Measurements from ENCODE around the gene NRP1. TPM values are rescaled to one million over a fixed set of nuclear protein-coding genes. Genes with fewer than 3 reads are reported as not detected.
A peak's percentile ranks its signal among the peaks of the same experiment; 100 is the strongest.

Gene NRP1
- total and polyA plus RNA-seq, 9 donors = 80.1 to 140 (median 112) TPM

DNA sequence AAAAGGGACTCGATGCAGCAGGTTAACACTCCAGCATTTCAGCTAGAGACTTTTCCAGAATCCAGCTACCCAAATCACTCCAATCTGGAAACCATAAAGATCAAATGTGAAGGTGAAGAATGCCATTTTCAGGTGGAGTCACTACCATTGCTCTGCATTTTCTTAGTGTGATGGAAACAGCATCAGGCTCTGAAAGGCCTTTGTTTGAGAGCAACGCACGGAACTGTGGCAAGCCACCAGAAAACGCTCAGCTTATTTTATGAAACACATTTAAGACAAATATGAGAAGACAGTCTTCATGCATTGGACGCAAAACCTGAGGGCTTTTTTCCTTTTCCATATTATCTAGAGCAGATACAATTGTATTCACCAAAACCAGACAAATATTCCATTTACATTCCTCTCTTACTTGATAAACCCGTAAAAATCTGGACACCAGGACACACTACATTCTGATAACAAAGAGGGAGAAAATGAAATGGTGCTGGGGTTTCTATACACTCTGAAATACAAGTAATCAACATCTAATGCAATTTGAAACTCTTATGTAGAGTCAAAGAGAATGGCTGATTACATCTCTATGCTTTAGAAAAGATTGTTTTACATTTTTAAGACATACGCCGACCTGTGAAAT, 99.1 kb downstream of the NRP1 start:
- peaks cover 11% of the 10 kb centered on the region for H3K36me3 ChIP-seq (ENCODE audit: control insufficient read depth, insufficient read depth, low read length)
- peaks cover 3% of the 10 kb centered on the region for H3K4me1 ChIP-seq (ENCODE audit: control insufficient read depth, insufficient read depth, low read length)
- H3K4me3 ChIP-seq (ENCODE audit: low read length) = no peak overlapping the region
- peak overlapping the region; percentile 83 for H3K27ac ChIP-seq (ENCODE audit: low read length)
- H3K27me3 ChIP-seq (ENCODE audit: control insufficient read depth, insufficient read depth, low read length) = no peaks in the 10 kb centered on the region
- H3K9me3 ChIP-seq (replicated peaks; ENCODE audit: control insufficient read depth, low read depth, low read length) = no peaks in the 10 kb centered on the region
- peak; percentile 85 for DNase-seq
- WGBS (ENCODE audit: insufficient coverage) = 20% methylated on average over 4 of the region's 8 CpGs

DNA sequence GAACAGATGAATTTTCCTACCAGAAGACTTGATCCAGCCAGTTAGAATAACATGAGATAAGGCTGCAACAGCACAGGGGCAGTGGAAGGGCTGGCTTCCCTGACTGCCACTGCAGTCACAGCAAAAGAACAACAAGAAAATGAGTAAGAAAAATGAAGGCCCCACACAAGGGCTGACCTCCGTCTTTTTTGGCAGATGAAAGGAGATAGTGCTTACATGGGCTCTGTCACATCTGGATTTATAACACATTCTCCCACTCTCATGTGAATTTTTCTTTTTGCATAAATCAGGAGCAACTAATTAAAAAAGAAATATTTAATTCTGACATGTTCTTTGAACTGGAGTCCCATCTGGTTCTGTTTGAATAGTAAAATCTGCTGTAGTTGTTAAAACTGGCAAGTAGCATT, 99.6 kb downstream of the NRP1 start:
- Histone ChIP-seq H3K9me3 (replicated peaks; ENCODE audit: control insufficient read depth, low read depth, low read length) (no peaks in the 10 kb centered on the region), H3K27me3 (ENCODE audit: control insufficient read depth, insufficient read depth, low read length) (no peaks in the 10 kb centered on the region), H3K4me3 (ENCODE audit: low read length) (no peak overlapping the region), H3K36me3 (ENCODE audit: control insufficient read depth, insufficient read depth, low read length) (peaks cover 11% of the 10 kb centered on the region), H3K27ac (ENCODE audit: low read length) (peak overlapping the region; percentile 83), H3K4me1 (ENCODE audit: control insufficient read depth, insufficient read depth, low read length) (peaks cover 3% of the 10 kb centered on the region)
- WGBS (ENCODE audit: insufficient coverage) = no CpG with 5 or more reads among the region's 1 CpG
- DNase-seq = peak; percentile 58

DNA sequence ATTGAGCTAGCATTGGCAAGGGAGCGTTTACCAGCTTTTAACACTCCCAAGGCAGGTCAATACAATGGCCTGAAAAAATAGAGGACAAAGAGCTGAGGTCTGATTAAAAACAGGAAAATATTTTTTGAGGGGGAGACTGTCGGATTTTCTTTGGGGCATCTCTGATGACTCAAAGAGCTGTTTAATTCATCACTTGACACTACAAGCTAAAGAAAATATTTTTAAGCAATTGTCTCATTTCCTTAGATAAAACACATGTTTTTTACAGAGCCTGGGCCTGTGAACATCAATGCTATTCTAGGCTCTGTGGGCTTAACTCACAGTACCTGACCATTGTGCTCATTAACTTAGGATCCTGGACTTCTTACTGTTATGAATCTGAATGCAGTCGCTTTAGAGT, 100.8 kb downstream of the NRP1 start:
- no peak for DNase-seq
- no CpG with 5 or more reads among the region's 3 CpGs for WGBS (ENCODE audit: insufficient coverage)
- Histone ChIP-seq H3K27me3 (ENCODE audit: control insufficient read depth, insufficient read depth, low read length) (no peaks in the 10 kb centered on the region), H3K27ac (ENCODE audit: low read length) (peak overlapping the region; percentile 83), H3K9me3 (replicated peaks; ENCODE audit: control insufficient read depth, low read depth, low read length) (no peaks in the 10 kb centered on the region), H3K4me3 (ENCODE audit: low read length) (no peak overlapping the region), H3K4me1 (ENCODE audit: control insufficient read depth, insufficient read depth, low read length) (peaks cover 3% of the 10 kb centered on the region), H3K36me3 (ENCODE audit: control insufficient read depth, insufficient read depth, low read length) (peaks cover 9% of the 10 kb centered on the region)

DNA sequence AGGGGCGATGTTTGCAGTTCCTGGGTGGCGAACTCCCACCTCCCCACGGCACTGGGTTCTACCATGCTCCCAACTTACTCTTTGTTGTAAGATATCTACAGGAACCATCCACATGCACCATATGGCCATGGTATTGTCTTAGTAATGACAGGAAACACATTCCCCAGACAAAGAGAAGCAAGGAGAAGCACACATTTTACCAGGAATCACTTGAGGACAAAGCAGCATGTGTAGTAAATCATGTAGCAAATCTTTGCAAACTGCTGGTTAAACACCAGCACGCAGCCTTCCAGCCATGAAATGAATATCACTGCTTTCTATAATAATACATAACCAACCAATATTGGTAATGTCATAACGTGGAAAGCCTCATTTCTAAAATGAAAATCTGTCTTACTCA, 101.2 kb downstream of the NRP1 start:
- peaks cover 3% of the 10 kb centered on the region for H3K4me1 ChIP-seq (ENCODE audit: control insufficient read depth, insufficient read depth, low read length)
- no peaks in the 10 kb centered on the region for H3K9me3 ChIP-seq (replicated peaks; ENCODE audit: control insufficient read depth, low read depth, low read length)
- H3K36me3 ChIP-seq (ENCODE audit: control insufficient read depth, insufficient read depth, low read length) = peaks cover 9% of the 10 kb centered on the region
- no peak for DNase-seq
- peak overlapping the region; percentile 83 for H3K27ac ChIP-seq (ENCODE audit: low read length)
- WGBS (ENCODE audit: insufficient coverage) = no CpG with 5 or more reads among the region's 5 CpGs
- H3K27me3 ChIP-seq (ENCODE audit: control insufficient read depth, insufficient read depth, low read length) = no peaks in the 10 kb centered on the region
- no peak overlapping the region for H3K4me3 ChIP-seq (ENCODE audit: low read length)

DNA sequence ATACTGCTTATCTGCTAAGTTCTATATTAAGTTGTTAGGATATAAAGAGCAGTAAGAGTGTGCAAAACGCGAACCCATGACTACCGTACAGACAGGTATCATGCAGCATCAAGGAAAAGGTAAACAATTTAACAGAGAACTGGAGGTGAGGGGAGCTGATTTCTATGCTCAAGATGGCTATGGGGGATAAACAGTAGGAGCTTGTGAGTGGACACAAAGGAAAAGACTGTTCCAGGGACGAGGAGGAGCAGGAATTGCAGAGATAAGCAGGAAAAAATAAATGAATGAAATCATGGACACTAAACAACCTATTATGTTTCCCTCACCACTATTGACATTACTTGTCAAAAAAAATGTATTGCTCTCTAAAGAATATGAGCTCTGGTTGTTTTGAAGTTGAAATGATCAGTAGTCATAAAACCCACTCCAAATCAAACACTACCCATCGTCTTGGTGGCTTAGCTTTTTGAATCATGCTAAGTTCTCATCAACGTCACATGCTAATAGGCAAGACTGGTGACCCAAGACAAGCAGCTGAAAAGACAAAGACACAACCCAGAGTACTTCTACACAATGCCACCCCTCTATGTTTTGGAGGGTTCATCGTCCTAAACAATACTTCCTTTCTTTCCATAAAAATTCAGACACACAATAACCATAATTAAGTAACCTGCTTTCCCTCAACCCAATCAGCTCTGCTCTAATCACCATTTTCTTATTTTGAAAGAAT, 102.7 kb downstream of the NRP1 start:
- H3K27me3 ChIP-seq (ENCODE audit: control insufficient read depth, insufficient read depth, low read length) = no peaks in the 10 kb centered on the region
- no peak overlapping the region for H3K27ac ChIP-seq (ENCODE audit: low read length)
- H3K9me3 ChIP-seq (replicated peaks; ENCODE audit: control insufficient read depth, low read depth, low read length) = no peaks in the 10 kb centered on the region
- 100% methylated on average over 4 of the region's 7 CpGs for WGBS (ENCODE audit: insufficient coverage)
- H3K4me1 ChIP-seq (ENCODE audit: control insufficient read depth, insufficient read depth, low read length) = peaks cover 6% of the 10 kb centered on the region
- peaks cover 6% of the 10 kb centered on the region for H3K36me3 ChIP-seq (ENCODE audit: control insufficient read depth, insufficient read depth, low read length)
- no peak overlapping the region for H3K4me3 ChIP-seq (ENCODE audit: low read length)
- DNase-seq = no peak

DNA sequence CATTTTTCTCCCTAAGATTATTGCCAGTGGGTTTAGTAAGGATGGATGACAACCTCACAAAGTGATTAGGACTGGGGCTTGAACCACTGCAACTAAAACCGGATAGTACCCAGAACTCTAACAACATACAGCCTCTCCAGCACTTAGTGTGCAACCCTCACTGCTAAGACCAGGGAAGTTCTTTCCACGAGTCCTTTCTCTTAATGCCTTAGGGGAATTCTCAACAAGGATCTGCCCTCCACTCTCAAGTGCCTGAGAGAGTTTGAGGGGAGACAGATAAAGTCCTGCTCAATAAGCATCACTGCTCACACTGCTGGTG, 104.6 kb downstream of the NRP1 start:
- Histone ChIP-seq H3K27ac (ENCODE audit: low read length) (peak overlapping the region; percentile 59), H3K36me3 (ENCODE audit: control insufficient read depth, insufficient read depth, low read length) (peaks cover 19% of the 10 kb centered on the region), H3K9me3 (replicated peaks; ENCODE audit: control insufficient read depth, low read depth, low read length) (no peaks in the 10 kb centered on the region), H3K4me1 (ENCODE audit: control insufficient read depth, insufficient read depth, low read length) (peaks cover 3% of the 10 kb centered on the region), H3K27me3 (ENCODE audit: control insufficient read depth, insufficient read depth, low read length) (no peaks in the 10 kb centered on the region), H3K4me3 (ENCODE audit: low read length) (no peak overlapping the region)
- WGBS (ENCODE audit: insufficient coverage) = no CpG with 5 or more reads among the region's 2 CpGs
- DNase-seq = no peak

DNA sequence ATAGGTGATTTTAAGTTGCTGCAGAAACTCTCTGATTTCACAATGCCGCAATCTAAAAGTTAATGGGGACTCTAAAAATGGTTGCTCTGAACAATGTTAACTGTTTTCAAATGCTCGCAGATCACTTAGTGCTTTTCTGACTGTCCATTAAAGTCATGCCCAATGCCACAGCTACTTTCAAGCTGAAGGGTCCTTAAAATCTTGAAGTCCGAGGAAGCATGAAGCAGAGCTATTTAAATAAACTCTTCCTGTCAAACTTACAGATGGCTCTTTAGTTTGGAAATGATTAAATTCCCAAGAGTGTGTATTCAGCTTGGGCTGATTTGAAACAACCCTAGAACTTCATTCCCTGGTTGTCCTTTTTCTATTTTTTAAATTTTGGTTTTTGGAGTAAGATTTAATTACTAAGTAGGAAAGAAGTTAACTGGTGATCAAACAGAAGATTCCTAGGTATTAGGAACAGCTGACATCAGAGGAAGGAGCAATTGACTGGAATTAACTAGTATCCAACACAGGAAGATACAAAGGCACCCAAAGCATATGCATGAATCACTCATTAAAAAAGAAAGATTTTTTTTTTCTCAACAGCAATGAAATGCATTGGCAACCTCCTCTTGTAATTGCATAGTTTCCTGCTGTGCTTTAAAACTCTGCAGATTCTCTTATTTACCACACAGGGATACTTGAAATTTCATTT, 105.1 kb downstream of the NRP1 start:
- peak; percentile 30 for DNase-seq
- Histone ChIP-seq H3K4me3 (ENCODE audit: low read length) (no peak overlapping the region), H3K9me3 (replicated peaks; ENCODE audit: control insufficient read depth, low read depth, low read length) (no peaks in the 10 kb centered on the region), H3K27me3 (ENCODE audit: control insufficient read depth, insufficient read depth, low read length) (no peaks in the 10 kb centered on the region), H3K4me1 (ENCODE audit: control insufficient read depth, insufficient read depth, low read length) (peaks cover 3% of the 10 kb centered on the region), H3K36me3 (ENCODE audit: control insufficient read depth, insufficient read depth, low read length) (peaks cover 19% of the 10 kb centered on the region), H3K27ac (ENCODE audit: low read length) (peak overlapping the region; percentile 59)
- 76% methylated on average over 2 of the region's 3 CpGs for WGBS (ENCODE audit: insufficient coverage)

DNA sequence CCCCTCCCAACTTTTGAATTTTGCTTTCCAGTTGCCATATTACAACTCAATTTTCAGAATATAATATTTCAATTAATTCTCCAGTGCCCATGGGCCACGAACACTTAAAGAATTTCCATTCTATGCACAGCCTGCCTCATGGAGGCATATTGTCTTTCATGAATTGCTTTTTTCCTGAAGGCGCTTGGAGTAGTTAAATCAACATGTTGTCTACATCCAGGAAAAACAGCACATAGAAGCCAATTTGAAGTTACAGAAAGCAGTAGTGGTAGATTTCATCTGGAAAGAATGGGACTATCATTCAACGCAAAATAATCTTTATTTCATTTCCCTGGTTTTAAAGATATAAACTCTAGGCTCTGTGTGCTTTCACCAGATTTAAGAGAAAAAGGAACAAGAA, 106.0 kb downstream of the NRP1 start:
- H3K9me3 ChIP-seq (replicated peaks; ENCODE audit: control insufficient read depth, low read depth, low read length) = no peaks in the 10 kb centered on the region
- no peak overlapping the region for H3K27ac ChIP-seq (ENCODE audit: low read length)
- no peaks in the 10 kb centered on the region for H3K27me3 ChIP-seq (ENCODE audit: control insufficient read depth, insufficient read depth, low read length)
- no CpG with 5 or more reads among the region's 3 CpGs for WGBS (ENCODE audit: insufficient coverage)
- peaks cover 3% of the 10 kb centered on the region for H3K4me1 ChIP-seq (ENCODE audit: control insufficient read depth, insufficient read depth, low read length)
- no peak overlapping the region for H3K4me3 ChIP-seq (ENCODE audit: low read length)
- peak; percentile 69 for DNase-seq
- H3K36me3 ChIP-seq (ENCODE audit: control insufficient read depth, insufficient read depth, low read length) = peaks cover 21% of the 10 kb centered on the region

DNA sequence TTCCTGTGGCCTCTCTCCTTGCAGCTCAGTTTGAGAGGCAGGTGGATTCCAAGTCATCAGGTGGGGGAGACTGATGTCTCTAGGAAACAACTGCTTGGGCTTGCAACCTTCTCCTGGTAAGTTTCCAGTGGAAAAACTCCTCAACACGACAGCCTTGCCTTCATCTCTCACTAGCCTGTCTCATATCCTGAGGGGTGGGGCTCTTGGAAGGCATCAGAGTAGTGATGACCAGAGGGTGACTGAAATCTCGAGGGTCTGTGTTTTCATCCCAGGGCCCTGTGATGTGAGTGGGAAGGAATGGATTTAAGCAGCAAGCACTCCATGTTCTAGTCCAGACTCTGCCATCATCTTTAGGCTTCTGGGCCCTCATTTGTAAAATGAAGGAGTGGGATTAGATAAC, 107.0 kb downstream of the NRP1 start:
- Histone ChIP-seq H3K4me3 (ENCODE audit: low read length) (no peak overlapping the region), H3K27me3 (ENCODE audit: control insufficient read depth, insufficient read depth, low read length) (no peaks in the 10 kb centered on the region), H3K36me3 (ENCODE audit: control insufficient read depth, insufficient read depth, low read length) (peaks cover 24% of the 10 kb centered on the region), H3K9me3 (replicated peaks; ENCODE audit: control insufficient read depth, low read depth, low read length) (no peaks in the 10 kb centered on the region), H3K4me1 (ENCODE audit: control insufficient read depth, insufficient read depth, low read length) (peaks cover 3% of the 10 kb centered on the region), H3K27ac (ENCODE audit: low read length) (peak overlapping the region; percentile 23)
- peak; percentile 49 for DNase-seq
- no CpG with 5 or more reads among the region's 2 CpGs for WGBS (ENCODE audit: insufficient coverage)

DNA sequence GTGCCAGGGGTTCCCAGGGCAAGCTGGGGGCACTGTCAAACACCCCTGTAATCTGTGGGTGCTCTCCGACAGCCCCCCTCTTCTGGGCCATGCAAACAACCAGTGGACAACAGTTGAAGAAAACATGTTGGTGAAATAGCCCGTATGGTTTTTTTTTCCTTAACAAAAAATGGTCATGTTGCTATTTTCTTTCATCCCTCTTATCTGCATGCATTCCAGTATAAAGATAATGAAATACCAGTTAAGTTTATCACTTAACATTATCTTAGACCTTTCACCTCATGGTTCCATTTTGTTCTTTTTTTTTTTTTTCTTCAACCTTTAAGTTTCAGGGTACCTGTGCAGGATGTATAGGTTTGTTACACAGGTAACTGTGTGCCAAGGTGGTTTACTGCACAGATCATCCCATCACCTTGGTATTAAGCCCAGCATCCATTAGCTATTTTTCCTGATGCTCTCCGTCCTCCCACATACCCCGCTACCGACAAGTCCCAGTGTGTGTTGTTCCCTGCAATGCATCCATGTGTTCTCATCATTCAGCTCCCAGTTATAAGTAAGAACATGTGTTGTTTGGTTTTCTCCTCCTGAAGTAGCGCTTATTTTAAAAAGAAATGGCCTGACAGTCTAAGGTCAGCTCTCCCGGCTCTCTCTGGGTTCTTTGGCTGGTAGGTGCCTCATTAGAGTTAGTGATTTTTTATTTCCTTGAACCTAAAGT, 110.1 kb downstream of the NRP1 start:
- Histone ChIP-seq H3K9me3 (replicated peaks; ENCODE audit: control insufficient read depth, low read depth, low read length) (no peaks in the 10 kb centered on the region), H3K4me3 (ENCODE audit: low read length) (no peak overlapping the region), H3K36me3 (ENCODE audit: control insufficient read depth, insufficient read depth, low read length) (peaks cover 28% of the 10 kb centered on the region), H3K4me1 (ENCODE audit: control insufficient read depth, insufficient read depth, low read length) (peaks cover 3% of the 10 kb centered on the region), H3K27me3 (ENCODE audit: control insufficient read depth, insufficient read depth, low read length) (no peaks in the 10 kb centered on the region), H3K27ac (ENCODE audit: low read length) (no peak overlapping the region)
- DNase-seq = no peak
- 83% methylated on average over 1 of the region's 7 CpGs for WGBS (ENCODE audit: insufficient coverage)

Data from muscle of leg (tissue), 11 donors.